SHP77 (cell line): ENCODE measurements around the gene STXBP1.
"Not testable (repeated sequence)": the region's sequence is repeated elsewhere in the genome, so short reads cannot be mapped to it uniquely, and the experiment has no call there.

Experiments
- DNase-seq, 2 experiments: peaks; one replicate each; lab custom pipeline; 2025; lab: John Stamatoyannopoulos, UW

STXBP1 gene

GRCh38 chr9:127614961-127615360 is 2.9 kb downstream of the STXBP1 start:
- no peak for DNase-seq

- DNase-seq: not testable (repeated sequence)
Observed at GRCh38 chr9:127621339-127621970, 9.4 kb downstream of the STXBP1 start.

GRCh38 chr9:127626752-127627493 is 14.8 kb downstream of the STXBP1 start:
- no peak for DNase-seq

GRCh38 chr9:127627494-127627855 is 15.4 kb downstream of the STXBP1 start:
- DNase-seq: no peak

- DNase-seq: no peak
Observed at GRCh38 chr9:127628758-127629467, 16.8 kb downstream of the STXBP1 start.

- no peak for DNase-seq
Observed at GRCh38 chr9:127629468-127630081, 17.5 kb downstream of the STXBP1 start.

GRCh38 chr9:127633216-127633862 is 21.3 kb downstream of the STXBP1 start:
- DNase-seq: no peak

GRCh38 chr9:127634021-127634420 is 21.9 kb downstream of the STXBP1 start:
- DNase-seq: no peak

GRCh38 chr9:127634698-127635097 is 22.6 kb downstream of the STXBP1 start:
- no peak for DNase-seq

- DNase-seq: no peak
Observed at GRCh38 chr9:127635201-127635735, 23.2 kb downstream of the STXBP1 start.

- peak; percentile 16 to 46 for DNase-seq
Observed at GRCh38 chr9:127637322-127637847, 25.3 kb downstream of the STXBP1 start.

GRCh38 chr9:127640908-127641545 is 28.9 kb downstream of the STXBP1 start:
- no peak for DNase-seq

GRCh38 chr9:127642082-127642740 is 30.1 kb downstream of the STXBP1 start:
- DNase-seq: no peak

GRCh38 chr9:127644146-127644827 is 32.2 kb downstream of the STXBP1 start:
- DNase-seq: no peak

- DNase-seq: no peak
Observed at GRCh38 chr9:127644943-127645342, 32.9 kb downstream of the STXBP1 start.

GRCh38 chr9:127647451-127647850 is 35.4 kb downstream of the STXBP1 start:
- DNase-seq: no peak

- DNase-seq: no peak
Observed at GRCh38 chr9:127650518-127650917, 38.4 kb downstream of the STXBP1 start.

GRCh38 chr9:127651697-127652610 is 39.9 kb downstream of the STXBP1 start:
- DNase-seq: no peak

- no peak for DNase-seq
Observed at GRCh38 chr9:127652733-127653132, 40.7 kb downstream of the STXBP1 start.
